ENCODE results near the gene DMRTA2.
A peak's percentile ranks its signal among the peaks of the same experiment; 100 is the strongest.

The DMRTA2 gene

DNA sequence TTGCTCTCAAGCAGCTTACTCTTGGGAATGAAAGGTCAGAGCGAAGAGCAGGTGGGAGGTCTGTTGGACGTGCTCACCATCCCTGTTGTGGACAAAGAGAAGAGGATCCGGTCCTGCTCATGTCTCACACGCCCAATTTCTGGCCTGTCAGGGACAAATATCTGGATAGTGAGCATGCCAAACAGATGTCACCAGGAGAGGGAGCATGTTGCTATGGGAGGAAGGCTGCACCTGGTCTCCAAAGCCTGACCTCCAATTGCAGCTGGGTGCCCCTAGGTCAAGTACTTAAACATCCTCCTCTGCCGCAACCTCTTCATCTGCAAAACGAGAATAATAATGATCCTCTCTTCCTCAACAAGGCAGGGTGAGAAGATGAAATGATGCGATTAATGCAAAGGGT lies 53.4 kb downstream of the DMRTA2 start:
- intact Hi-C loops (cut with DNase I; ENCODE audit: low total_unique reads): no loop called here
- H3K36me3 ChIP-seq: no peaks in the 10 kb centered on the region
- TF ChIP-seq CTCF (IDR thresholded peaks at IDR 0.05): no peak
- no peak overlapping the region for H3K27ac ChIP-seq
- H3K4me1 ChIP-seq: peaks cover 0 to 7% (median 5%) of the 10 kb centered on the region in 4 donors
- H3K27me3 ChIP-seq: peaks cover 0 to 24% of the 10 kb centered on the region in 2 donors
- H3K4me3 ChIP-seq: no peak overlapping the region
- H3K9me3 ChIP-seq: no peaks in the 10 kb centered on the region
- no peak for DNase-seq

DNA sequence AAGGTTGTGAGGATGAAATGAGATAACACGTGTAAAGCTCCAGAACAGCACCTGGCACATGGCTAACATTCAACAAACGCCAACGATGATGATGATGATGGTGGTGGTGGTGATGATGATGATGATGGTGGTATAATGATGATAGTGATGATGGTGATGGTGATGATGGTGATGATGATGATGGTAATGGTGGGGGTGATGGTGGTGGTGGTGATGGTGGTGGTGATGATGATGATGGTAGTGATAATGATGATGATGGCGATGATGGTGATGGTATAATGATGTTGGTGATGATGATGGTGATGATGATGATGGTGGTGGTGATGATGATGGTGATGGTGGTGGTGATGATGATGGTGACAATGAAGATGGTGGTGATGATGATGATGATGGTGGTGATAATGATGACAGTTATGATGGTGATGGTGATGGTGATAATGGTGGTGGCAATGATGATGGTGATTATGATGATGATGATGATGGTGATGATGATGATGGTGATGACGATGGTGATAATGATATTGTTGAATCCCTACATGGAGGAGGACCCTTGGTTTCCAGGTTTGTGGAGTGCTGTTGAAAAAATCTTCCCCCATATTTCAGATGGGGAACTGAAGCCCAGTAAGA lies 54.1 kb downstream of the DMRTA2 start:
- Histone ChIP-seq H3K27ac (no peak overlapping the region), H3K36me3 (no peaks in the 10 kb centered on the region), H3K9me3 (no peaks in the 10 kb centered on the region), H3K4me1 (peaks cover 0 to 7% (median 5%) of the 10 kb centered on the region in 4 donors), H3K27me3 (peaks cover 0 to 24% of the 10 kb centered on the region in 2 donors), H3K4me3 (no peak overlapping the region)
- intact Hi-C loops (cut with DNase I; ENCODE audit: low total_unique reads): no loop called here
- no peak for DNase-seq
- no peak for TF ChIP-seq CTCF (IDR thresholded peaks at IDR 0.05)

GRCh38 chr1:50368179-50369007 lies 54.9 kb downstream of the DMRTA2 start:
- H3K27ac ChIP-seq: no peak overlapping the region
- peaks cover 0 to 24% of the 10 kb centered on the region in 2 donors for H3K27me3 ChIP-seq
- H3K4me3 ChIP-seq: no peak overlapping the region
- no peak for DNase-seq
- H3K36me3 ChIP-seq: no peaks in the 10 kb centered on the region
- H3K4me1 ChIP-seq: peaks cover 0 to 7% (median 5%) of the 10 kb centered on the region in 4 donors
- intact Hi-C loops (cut with DNase I; ENCODE audit: low total_unique reads): no loop called here
- no peaks in the 10 kb centered on the region for H3K9me3 ChIP-seq
- TF ChIP-seq CTCF (IDR thresholded peaks at IDR 0.05): peak; percentile 59 to 62

Measured in tibial artery (tissue), 4 donors.